WTC11 (cell line): ENCODE data around the gene SSC5D. TPM values are rescaled to one million over a fixed set of nuclear protein-coding genes. Genes with fewer than 3 reads are reported as not detected.

ENCODE experiments used
- ATAC-seq: fragments of 200-7000 bp; cut with Tn5 transposase; 2 replicates; pipeline ENCODE4 v1.10.0; 2021; ENCODE audit warnings: mild to moderate bottlenecking, moderate library complexity
- CTCF ChIA-PET: fragments of 300-600 bp; sonication (Branson Sonifier 250); formaldehyde crosslinking; loops from one replicate; lab custom pipeline; 2021; ENCODE audit warnings: antibody characterized with exemption; lab: Charles Lee
- POLR2A ChIA-PET: fragments of 350-600 bp; sonication (Branson Sonifier 250); formaldehyde crosslinking; loops from one replicate; lab custom pipeline; 2021; ENCODE audit warnings: antibody characterized with exemption; lab: Charles Lee
- DNase-seq: peaks from one replicate; pipeline ENCODE4 v3.0.0; 2021; ENCODE audit warnings: low spot score
- H3K27ac Mint-ChIP-seq: 2 replicates; pipeline ENCODE4 v1.8.0; 2021; ENCODE audit warnings: mixed read lengths
- H3K27me3 Mint-ChIP-seq: 2 replicates; pipeline ENCODE4 v1.8.0; 2021; ENCODE audit warnings: low read depth, mild to moderate bottlenecking, moderate library complexity, mixed read lengths
- H3K36me3 Mint-ChIP-seq: 2 replicates; pipeline ENCODE4 v1.8.0; 2021; ENCODE audit warnings: mixed read lengths
- H3K4me1 Mint-ChIP-seq: 2 replicates; pipeline ENCODE4 v1.8.0; 2022; ENCODE audit warnings: mixed read lengths
- H3K4me3 Mint-ChIP-seq: 2 replicates; pipeline ENCODE4 v1.8.0; 2021; ENCODE audit warnings: mild to moderate bottlenecking, moderate library complexity, mixed read lengths
- H3K9me3 Mint-ChIP-seq: 2 replicates; pipeline ENCODE4 v1.8.0; 2021; ENCODE audit warnings: mixed read lengths
- ATF2 ChIP-seq: sonication (generic); formaldehyde crosslinking; IDR thresholded peaks from 2 replicates; pipeline ENCODE4 v1.8.1; 2022; ENCODE audit warnings: low read depth, missing genetic modification reagents, borderline replicate concordance
- ATF6 ChIP-seq: sonication (generic); formaldehyde crosslinking; IDR thresholded peaks from 2 replicates; pipeline ENCODE4 v1.8.1; 2023; ENCODE audit warnings: mild to moderate bottlenecking, missing genetic modification reagents
- CDX4 ChIP-seq: fragments of 250-450 bp; sonication (Bioruptor Pico); IDR thresholded peaks from 2 replicates; pipeline ENCODE4 v1.9.0; 2021; ENCODE audit warnings: moderate library complexity, mild to moderate bottlenecking, inconsistent platforms, borderline replicate concordance
- CTCF ChIP-seq: fragments of 200-600 bp; IDR thresholded peaks from 2 replicates; pipeline ENCODE4 v1.8.0; 2022; ENCODE audit warnings: antibody characterized with exemption
- HMGXB4 ChIP-seq: sonication (generic); formaldehyde crosslinking; IDR thresholded peaks from 2 replicates; pipeline ENCODE4 v1.8.1; 2023; ENCODE audit warnings: mild to moderate bottlenecking, moderate library complexity, missing genetic modification reagents
- IRF1 ChIP-seq: sonication (generic); formaldehyde crosslinking; IDR thresholded peaks from 2 replicates; pipeline ENCODE4 v1.8.0; 2023; ENCODE audit warnings: missing genetic modification reagents
- JAZF1 ChIP-seq: fragments of 250-450 bp; sonication (Bioruptor Pico); IDR thresholded peaks from 2 replicates; pipeline ENCODE4 v1.9.0; 2021; ENCODE audit warnings: moderate library complexity, mild to moderate bottlenecking, inconsistent platforms
- MLX ChIP-seq: sonication (generic); formaldehyde crosslinking; IDR thresholded peaks from 2 replicates; pipeline ENCODE4 v1.8.1; 2023; ENCODE audit warnings: mild to moderate bottlenecking, missing genetic modification reagents, moderate library complexity
- OVOL2 ChIP-seq: fragments of 250-450 bp; sonication (Bioruptor Pico); IDR thresholded peaks from 2 replicates; pipeline ENCODE4 v1.9.0; 2021; ENCODE audit warnings: mild to moderate bottlenecking, borderline replicate concordance
- SP1 ChIP-seq: sonication (generic); formaldehyde crosslinking; conservative IDR thresholded peaks from 2 replicates; pipeline ENCODE4 v1.8.1; 2022; ENCODE audit warnings: missing genetic modification reagents
- USF1 ChIP-seq: sonication (generic); formaldehyde crosslinking; IDR thresholded peaks from 2 replicates; pipeline ENCODE4 v1.8.0; 2022; ENCODE audit warnings: mild to moderate bottlenecking, missing genetic modification reagents
- ZBTB21 ChIP-seq: sonication (generic); formaldehyde crosslinking; IDR thresholded peaks from 2 replicates; pipeline ENCODE4 v1.8.1; 2023; ENCODE audit warnings: mild to moderate bottlenecking, missing genetic modification reagents, borderline replicate concordance
- ZBTB43 ChIP-seq: sonication (generic); formaldehyde crosslinking; IDR thresholded peaks from 2 replicates; pipeline ENCODE4 v1.8.1; 2023; ENCODE audit warnings: mild to moderate bottlenecking, missing genetic modification reagents
- ZMAT4 ChIP-seq: fragments of 250-450 bp; sonication (Bioruptor Pico); IDR thresholded peaks from 2 replicates; pipeline ENCODE4 v1.9.0; 2021; ENCODE audit warnings: mild to moderate bottlenecking
- ZNF425 ChIP-seq: fragments of 250-450 bp; sonication (Bioruptor Pico); conservative IDR thresholded peaks from 2 replicates; pipeline ENCODE4 v1.9.0; 2021; ENCODE audit warnings: mild to moderate bottlenecking
- total RNA-seq: library from RNA; stranded (reverse); gene quantifications from 3 replicates; pipeline ENCODE4 v1.2.3, GENCODE V29; 2021

Gene SSC5D
- total RNA-seq, 1 experiment from 2014 or later = 2.9 TPM

GRCh38 chr19:55439052-55439451, 49.2 kb upstream of the SSC5D start (continued):
- TF ChIP-seq ATF6 (CRISPR knock-in tag) (no peak), IRF1 (CRISPR knock-in tag) (no peak)

- Mint-ChIP-seq H3K9me3 (no peaks in the 10 kb centered on the region), H3K36me3 (no peaks in the 10 kb centered on the region), H3K27ac (0 out of 2 replicates have a peak overlapping the region, but pooled peaks have one; percentile 2), H3K4me1 (peaks cover 23% of the 10 kb centered on the region), H3K4me3 (peak overlapping the region; percentile 62), H3K27me3 (peaks cover 8% of the 10 kb centered on the region)
- DNase-seq (peak; percentile 88), ATAC-seq (peak; percentile 42)
- CTCF ChIA-PET = interaction anchor here (1.1 kb wide), 1 partner anchor 22 kb away, joined by 3 read pairs; no protein-coding TSS in a partner anchor
- POLR2A ChIA-PET = interaction anchor here (0.6 kb wide), 1 partner anchor 143 kb away, joined by 3 read pairs; no protein-coding TSS in a partner anchor
- TF ChIP-seq ZMAT4 = no peak
- peak; percentile 42 for TF ChIP-seq SP1 (CRISPR knock-in tag)
Measured at GRCh38 chr19:55440411-55441105, 47.7 kb upstream of the SSC5D start.

- no peaks in the 10 kb centered on the region for H3K36me3 Mint-ChIP-seq
- DNase-seq (no peak), ATAC-seq (no peak)
- peaks cover 23% of the 10 kb centered on the region for H3K4me1 Mint-ChIP-seq
- ChIA-PET POLR2A (no interaction called here), CTCF (interaction anchor here (0.8 to 1.4 kb wide), 5 partner anchors 20 to 165 kb away, joined by 3 read pairs; partner anchors contain the start of gene ISOC2)
- TF ChIP-seq ZNF425 (CRISPR knock-in tag) (no peak), ATF2 (CRISPR knock-in tag) (no peak), ZBTB21 (no peak), CDX4 (no peak), USF1 (CRISPR knock-in tag) (no peak), JAZF1 (CRISPR knock-in tag) (no peak), OVOL2 (CRISPR knock-in tag) (no peak), ZBTB43 (CRISPR knock-in tag) (no peak), CTCF (no peak), HMGXB4 (no peak), MLX (no peak)
- H3K9me3 Mint-ChIP-seq = no peaks in the 10 kb centered on the region
- peaks cover 8% of the 10 kb centered on the region for H3K27me3 Mint-ChIP-seq
- peak overlapping the region; percentile 62 for H3K4me3 Mint-ChIP-seq
- H3K27ac Mint-ChIP-seq = no peak overlapping the region; the same call in none of the 2 replicates
Measured at GRCh38 chr19:55441319-55441691, 46.9 kb upstream of the SSC5D start.
